CD4-positive, alpha-beta T cell treated with Interleukin-15 for 4 hours (primary cell): ENCODE measurements around the gene COL17A1.

Experiments used
- DNase-seq: peaks from one replicate; pipeline ENCODE4 v3.0.0-alpha.2; 2020; ENCODE audit warnings: low spot score

COL17A1 gene

DNA sequence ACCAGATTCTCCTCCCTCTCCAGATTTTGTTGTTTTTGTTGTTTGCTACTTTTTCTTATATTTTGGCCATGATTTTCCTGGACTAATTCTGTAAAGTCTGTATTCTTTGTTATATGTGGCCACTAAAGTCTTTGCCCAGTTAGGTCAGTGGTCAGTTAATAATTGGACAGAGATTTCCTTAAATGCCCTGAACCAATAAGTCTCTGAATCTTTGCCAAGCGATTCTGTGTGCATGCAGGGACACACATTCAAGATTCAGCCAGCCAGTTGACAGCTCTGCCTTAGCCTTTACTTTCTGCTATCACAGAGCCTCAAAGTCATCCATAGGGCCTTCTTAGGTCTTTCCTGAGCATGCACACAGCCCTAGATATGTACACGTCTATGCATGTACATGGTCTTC is 11.0 kb upstream of the COL17A1 start:
- DNase-seq = no peak

DNA sequence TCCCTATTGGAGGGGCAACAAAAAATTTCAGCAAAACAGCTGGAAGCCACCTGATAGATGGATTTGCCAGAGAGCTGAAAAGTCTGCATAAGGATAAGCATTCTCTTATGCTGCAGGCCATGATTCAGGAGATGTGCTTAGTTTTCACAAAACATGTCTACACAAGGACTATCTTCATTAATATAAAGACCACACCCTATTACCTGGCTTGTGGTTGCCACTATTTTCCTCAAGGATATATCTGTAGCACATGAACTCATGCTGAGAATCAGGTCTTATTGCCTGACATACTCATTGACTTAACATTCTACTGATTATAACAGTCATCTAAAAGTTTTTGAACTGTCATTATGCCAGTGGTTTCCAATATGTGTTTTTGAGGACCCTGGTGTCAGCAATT is 7.1 kb upstream of the COL17A1 start:
- DNase-seq = no peak

DNA sequence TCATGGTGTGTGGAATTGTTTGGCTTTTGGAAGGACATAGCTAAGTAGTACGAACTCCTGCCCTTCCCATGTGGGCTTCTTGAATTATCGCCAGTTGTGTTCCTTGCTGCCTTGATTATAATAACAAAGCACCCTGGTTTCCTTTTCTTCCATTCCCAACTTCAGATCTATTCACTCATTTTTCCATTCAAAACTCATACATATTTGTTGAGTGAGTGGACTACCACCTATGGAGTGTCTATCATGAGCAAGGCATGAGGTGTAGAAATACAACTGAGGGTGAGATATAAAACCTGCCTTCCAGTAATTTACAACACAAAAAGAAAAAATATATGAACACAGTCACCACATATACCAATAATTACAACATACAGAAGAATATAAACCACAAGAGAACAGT is 4.9 kb upstream of the COL17A1 start:
- DNase-seq = no peak

DNA sequence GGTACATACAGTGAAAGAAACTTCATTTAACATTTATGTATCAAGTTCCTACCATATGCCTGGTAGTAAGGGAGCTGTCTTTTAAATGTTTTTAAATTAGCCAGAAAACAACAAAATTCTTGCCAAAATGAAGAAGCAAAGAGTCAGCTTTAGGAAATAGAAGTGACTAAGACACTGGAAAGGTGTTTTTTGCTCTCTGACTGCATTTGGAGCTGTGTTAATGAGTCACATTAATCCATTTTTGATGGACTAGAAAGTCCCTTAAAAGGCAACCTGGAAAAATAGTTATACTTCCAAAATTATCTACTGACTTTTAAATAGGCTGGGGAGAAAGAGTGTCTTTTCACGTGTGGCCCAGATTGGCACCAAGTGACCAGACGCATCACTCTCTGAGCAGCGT is 3.9 kb upstream of the COL17A1 start:
- no peak for DNase-seq

DNA sequence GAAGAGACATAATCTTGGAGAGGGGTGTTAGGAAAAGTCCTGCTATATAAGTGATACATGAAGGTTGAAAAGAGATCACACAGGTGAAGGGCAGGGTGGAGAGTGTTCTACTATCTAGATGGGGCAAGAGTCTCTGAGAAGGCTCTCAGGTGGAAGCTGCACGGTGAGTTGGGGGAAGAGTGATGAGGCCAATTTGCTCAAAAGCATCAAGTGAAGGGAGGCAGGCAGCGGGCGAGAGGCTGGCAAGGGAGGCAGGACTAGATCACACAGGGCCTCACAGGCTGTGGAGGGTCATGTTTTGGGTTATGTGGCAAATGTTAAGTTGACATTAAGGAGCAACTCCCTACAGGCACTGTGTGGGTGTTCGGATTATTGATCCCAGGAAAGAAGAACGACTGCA is 2.6 kb upstream of the COL17A1 start:
- DNase-seq = no peak

DNA sequence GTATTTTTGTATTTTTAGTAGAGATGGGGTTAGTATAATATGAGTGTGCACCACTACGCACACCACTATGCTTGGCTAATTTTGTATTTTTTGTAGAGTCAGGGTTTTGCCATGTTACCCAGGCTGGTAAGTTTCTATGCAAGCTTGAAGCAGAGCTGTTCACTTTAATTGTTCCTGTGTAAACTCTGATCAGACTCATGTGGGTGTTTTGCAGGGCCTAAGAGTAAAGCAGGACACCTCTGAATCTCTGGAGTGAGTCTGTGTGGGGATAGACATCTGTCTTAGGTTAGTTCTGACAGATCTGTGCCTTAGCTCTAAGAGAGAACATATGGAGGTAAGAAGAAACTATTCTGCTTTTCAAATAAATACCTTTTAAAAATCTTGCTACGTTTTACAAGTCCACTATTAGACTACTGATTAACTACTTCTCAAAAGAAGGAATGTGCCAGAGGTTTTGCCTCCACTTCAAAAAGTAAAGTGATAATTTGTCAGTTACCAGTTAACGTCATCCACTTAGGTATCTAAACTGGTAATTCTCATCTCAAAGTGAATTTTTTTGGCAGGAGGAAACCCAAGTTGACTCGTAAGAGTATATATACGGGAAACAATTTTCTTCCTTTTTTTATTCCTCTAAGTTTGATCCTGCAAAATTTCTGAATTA is 1.1 kb downstream of the COL17A1 start:
- no peak for DNase-seq

DNA sequence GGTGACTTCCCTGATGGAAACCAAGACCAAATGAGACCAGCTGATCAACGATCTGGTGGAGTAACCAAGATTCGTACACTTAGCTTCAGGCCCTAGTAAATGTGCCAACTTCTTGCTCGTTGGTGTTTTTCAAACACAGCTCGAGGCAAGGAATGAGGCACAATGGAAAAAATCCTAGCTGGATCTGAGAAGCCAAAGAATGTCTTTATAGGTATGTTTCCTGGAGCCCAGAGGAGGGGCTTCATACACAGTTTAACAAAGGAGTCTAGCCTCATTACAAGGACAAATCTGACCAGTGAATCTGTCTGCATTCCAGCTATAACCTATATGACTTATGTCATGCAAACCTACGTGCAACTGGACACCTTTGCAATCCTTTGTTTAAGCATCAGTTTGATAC is 3.7 kb downstream of the COL17A1 start:
- no peak for DNase-seq

DNA sequence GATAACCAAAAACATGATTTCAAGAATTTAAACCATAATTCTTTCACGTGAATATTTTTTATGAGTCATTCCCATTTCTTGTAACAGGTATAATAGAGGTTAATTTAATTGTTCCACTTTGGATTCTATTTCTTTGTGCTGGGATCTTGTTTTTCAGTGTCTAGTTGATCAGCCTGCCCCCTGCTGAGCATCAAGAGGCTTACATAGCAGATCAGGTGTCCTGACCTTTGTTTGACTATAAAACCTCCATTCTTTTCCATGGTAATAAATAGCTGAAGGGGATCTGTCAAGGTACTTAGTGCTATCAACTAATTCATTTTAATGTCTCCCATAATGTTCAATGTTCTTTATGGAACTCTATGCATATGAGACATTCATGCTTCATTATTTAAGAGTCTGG is 4.9 kb downstream of the COL17A1 start:
- DNase-seq = peak; percentile 26

DNA sequence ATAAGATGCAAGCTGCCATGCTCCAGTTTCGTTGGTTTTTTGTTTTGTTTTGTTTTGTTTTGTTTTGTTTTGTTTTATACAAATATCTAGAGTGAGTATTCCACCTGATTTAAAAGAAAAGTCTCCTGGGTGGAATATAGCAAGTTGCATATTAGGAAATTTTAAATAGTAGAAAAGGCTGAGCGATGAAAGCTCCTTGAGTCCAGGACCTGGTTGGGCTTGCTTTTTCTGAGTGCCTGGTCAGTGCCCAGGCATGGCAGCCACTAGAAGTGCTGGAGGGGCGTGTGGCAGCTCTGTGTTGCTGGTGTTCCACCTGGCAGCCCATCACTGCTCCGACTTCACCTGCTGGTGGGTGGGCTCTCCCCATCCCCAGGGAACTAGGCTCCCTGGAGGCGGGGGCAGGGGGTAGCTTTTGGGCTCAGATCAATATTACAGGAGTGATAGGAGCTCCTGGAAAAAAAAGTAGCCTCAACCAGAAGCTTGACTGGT is 8.0 kb downstream of the COL17A1 start:
- no peak for DNase-seq

DNA sequence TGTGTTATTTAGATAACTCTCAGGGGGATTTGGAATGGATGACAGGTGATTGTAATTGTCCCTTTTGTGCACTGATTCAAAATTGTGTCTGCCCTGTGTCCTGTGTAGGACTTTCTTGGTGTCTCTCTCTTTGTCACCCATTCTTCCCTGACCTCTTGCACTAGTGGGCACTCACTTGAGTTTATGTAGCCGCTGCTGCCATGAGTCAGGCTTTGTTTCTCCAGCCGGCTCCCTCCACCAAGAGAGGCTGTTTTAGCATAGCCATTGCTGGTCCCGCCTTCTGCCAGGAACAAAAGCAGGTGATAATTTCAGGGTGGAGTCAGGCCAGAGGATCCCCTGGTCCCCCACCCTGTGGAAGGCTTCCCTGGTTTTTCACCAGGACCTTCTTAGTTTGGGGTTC is 8.4 kb downstream of the COL17A1 start:
- no peak for DNase-seq

DNA sequence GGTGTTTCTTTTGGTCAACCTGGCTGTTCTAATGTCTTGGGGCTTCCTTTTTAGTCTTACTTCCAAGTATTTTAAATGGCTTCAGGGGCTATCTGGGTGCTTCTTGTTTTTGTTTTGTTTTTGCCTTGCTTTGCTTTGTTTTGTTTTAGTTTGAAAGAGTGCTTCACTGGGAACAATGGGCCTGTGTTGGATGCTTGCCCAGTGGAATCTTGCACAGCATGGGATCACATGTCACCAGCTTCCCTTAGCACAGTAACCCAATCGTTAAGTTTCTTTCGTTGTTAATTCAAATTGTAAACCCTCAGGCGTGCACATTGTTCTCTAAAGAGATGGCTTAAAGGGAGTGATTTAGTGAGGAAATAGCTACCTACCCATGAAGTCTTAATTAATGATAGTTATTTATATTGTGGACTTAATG is 8.9 kb downstream of the COL17A1 start:
- no peak for DNase-seq

DNA sequence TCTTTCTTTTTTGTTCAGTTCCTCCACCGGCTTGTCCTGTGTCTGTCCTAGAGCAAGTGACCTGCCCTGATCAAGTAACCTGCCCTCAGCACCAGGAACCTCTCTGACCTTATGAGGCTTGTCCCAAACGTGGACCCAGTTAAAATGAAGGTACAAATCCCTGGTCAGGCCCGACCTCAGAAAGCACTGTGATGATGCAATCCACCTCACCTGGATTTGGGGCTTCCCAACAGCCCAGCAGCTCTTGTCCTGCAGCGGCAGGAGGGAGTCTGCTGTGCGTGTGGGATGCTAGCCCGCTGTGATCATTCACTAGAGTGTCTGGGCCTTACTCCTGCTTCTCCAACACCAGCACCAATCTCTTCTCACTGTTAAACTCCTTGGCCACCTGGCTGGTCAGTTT is 11.2 kb downstream of the COL17A1 start:
- no peak for DNase-seq

DNA sequence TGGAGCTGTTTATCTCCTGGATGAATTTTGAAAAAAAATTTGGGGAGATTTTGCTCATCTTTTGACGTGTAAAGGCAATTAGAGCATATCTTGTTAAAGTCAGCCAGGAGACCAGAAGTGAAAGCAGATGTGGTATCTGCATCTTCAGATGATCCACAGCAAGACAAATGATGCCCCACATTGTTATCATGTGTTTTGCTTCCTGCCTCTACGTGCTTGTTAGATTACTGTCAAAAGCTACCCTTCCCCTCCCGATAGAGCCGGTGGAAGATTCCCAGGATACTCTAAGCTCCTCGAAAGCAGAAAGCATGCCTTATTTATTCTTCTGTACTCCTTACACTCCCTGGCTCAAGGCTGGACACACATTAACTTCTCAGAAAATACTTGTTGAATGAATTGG is 12.9 kb downstream of the COL17A1 start:
- DNase-seq = no peak

DNA sequence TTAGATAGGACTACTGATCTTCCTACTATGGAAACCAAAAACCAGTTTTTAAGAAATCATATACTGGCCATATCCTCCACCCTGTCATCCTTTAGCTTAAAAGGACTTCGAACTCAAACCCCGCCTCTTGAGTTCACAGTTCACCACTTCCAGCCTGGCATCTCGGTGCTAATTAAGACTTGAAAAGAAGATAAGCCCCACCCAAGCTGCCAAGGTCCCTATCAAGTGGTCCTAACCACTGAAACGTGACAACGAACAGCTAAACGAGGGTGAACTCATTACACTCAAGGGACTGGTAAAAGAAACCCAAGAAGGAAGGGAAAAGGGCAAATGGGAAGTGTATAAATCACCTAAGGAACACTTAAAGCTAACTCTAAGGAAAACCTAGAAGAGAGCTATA is 16.1 kb downstream of the COL17A1 start:
- no peak for DNase-seq

DNA sequence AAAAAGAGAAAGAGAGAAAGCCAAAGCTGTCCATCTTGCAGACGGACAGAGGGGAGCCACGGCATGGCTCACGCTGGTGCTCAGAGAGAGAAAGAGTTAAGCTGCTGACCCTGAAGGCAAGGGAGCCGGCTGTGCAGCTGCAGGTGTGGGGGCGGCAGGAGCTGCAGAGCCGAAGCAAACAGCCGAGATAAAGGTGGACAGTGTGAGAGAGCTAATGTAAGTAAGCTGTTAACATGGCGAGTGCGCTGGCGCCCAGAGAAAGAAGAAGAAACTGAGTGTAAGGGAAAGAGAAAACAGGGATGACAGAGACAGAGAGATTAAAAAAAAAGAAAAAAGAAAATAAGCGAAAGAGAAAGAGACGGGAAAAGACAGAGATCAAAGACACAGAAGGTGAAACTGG is 18.2 kb downstream of the COL17A1 start:
- no peak for DNase-seq

DNA sequence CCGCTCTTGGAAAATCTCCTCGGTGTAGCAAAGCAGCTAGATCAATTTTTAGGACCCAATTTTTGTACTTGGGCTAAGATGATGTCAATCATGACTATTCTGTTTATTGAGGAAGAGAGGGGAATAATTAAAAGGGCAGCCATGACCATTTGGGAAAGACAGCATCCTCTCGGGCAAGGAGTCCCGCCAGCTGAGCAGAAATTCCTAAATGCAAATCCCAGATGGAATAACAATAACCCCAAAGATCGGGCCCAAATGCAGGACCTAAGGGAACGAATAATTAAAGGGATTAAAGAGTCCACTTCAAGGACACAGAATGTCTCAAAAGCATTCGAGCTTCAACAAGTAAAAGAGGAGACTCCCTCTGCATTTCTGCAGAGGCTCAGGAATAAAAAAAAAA is 18.7 kb downstream of the COL17A1 start:
- no peak for DNase-seq

DNA sequence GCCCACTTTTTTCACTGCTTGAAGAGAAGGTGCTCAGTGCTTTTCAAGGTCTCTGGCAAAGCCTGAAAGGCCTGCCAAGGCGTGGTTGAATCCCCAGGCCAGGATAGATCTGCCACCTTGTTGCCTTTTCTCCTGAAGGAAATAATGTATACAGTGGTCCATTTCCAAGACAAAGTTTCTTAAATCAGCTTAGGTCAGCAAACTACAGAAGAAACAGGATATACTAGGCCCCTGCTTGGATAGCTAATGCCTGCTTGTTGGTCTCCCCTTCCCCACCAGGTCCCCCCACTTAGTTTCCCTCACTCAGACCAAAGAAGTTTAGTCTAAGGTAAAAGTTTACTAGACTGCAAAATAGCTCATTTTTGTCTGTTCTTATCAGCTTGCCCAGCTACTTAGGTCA is 19.9 kb downstream of the COL17A1 start:
- no peak for DNase-seq

DNA sequence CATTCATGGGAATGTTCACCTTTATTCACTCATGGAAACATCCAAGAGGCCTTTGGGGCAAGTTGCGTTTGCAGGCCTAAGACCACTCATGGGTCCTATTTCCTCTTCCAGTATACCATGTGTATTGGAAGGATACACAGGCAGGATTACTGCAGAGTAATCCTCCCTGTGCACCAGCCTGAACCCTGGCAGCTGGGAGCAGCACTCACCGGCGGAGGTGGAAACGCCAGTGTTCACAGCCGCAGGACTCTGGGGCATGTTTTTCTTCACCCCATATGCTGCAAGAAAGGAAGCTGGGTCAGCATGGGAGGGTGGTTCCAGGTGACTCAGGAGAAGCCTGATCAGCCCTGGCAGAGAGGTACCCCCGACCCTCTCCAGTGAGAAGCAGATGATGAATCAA is 24.5 kb downstream of the COL17A1 start:
- DNase-seq = no peak

DNA sequence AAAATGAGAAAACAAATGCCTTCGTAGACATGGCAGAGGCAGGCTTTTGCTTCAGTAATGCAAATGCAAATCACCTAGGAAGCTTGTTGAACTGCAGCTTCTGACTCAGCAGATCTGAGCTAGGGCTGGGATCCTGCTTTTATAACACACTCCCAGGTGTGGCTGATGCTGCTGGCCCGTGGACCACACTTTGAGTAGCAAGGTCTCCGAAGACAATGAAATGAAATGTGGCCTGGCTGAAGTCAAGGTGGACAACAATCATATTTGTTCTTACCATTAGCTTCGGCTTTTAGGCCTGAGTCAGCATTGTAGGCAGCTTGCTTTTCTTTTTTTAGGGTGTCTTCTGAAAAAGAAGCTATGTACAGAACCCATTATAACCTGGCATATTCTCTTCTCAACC is 26.3 kb downstream of the COL17A1 start:
- DNase-seq = no peak

DNA sequence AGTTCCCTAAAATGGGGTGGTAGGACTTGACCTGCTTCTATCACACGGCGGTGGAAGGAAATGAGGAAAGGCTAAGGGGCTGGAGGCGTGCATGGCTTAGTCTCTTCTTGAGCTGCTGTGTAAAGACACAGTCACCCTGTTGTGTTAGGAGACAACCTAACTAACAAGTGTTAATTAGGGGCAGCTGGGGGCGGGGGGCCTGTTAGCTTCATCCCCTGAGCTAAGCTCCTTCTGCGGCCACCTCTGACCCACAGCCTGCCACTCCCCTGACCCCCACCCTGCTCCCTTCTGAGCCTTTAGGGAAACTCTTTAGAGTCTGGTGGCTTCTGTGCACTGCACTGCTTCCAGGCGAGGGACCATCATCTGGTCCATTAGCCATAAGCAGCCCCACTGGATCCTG is 28.0 kb downstream of the COL17A1 start:
- no peak for DNase-seq

DNA sequence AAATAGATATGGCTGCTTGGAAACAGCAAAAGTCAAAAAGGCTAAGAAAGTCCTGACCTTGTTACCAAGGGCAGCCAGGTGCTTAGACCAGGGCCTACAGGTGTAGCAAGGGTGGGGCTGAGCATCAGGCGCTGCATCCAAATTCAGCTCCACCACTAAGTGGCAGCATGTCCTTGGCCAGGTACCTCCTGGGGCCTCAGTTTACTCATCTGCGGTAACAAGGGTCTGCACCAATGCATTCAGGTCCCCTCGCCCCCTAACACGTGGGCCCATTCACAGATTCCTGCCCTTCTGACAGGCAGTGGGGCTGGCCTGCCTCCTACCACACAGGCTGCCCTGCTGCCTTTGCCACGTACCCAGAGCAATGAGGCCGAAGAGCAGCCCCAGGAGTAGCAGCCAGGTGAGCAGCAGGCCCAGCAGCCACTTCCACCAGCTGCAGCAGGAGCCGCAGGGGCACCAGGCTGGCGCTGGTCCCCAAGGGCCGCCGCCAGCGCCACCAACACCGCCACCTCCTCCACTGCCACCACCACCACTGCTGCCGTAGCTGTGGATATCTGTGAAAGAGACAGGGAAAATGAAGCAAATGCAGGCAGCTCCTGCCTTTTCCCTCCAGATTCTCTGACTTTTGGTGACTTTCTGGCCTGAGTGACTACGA is 28.9 kb downstream of the COL17A1 start:
- no peak for DNase-seq

DNA sequence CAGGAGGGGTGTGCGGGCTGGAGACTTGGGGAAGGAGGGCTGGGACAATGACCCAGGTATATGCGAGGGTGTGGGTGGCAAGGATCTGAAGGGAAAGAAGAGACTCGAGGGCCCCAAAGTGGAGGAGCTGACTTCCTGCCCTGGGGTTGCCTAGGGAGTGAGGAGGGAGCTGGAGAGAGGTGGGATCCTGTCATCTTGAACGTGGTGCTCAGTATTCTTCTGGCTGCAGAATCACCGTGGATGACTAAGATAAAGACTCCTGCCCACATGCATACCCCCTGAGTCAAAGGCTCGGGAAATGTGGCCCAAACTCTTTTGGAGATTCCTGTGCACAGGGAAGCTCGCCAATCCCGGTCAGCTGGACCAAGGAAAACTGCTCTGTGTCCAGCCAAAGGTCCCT is 31.2 kb downstream of the COL17A1 start:
- DNase-seq = no peak

DNA sequence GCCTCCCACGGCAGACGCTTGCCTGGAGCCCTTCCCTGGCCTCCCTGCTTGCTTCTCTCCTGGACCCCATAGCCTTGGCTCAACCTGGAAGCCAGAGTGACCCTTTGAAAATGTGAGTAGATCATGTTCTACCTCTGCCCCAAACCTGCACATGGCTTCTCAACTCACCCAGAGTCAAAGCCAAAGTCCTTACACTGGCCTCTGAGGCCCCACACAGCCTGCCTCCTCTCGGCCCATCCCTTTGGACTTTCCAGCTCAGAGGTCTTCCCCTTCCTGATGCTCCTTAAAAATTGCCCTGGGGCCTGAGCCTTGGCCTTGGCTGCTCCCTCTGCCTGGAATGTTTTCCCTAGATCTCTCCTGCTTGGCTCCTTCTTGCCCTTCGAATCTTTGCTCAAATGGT is 32.5 kb downstream of the COL17A1 start:
- DNase-seq = no peak

DNA sequence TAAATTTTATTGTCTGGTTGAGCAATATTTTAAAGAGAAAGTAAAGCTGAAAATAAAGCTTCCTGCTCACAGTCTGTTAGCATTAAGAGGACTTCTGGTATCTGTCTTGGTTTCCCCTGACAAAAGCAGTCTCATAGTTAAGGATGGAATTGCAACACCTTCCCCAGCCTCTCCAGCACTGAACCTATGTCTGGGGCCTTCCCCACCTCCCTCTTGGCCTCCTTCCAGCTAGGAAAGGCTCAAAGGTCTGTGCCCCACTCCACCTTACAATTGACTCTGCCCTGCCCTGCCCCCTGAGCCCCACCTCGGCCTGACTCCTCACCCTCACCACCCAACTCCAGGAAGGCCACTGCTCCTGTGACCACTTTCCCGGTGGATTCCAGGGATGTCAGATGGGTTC is 33.2 kb downstream of the COL17A1 start:
- no peak for DNase-seq
